GM23338 (cell line): ENCODE results near the gene PEPD. TPM values are rescaled to one million over a fixed set of nuclear protein-coding genes. Genes with fewer than 3 reads are reported as not detected.

Experiments used
- ATAC-seq: fragments of 200-7000 bp; cut with Tn5 transposase; 3 replicates; pipeline ENCODE4 v1.9.1; 2020
- DNase-seq: peaks from one replicate; pipeline ENCODE4 v3.0.0-alpha.2; 2015; ENCODE audit warnings: low spot score
- H2AFZ ChIP-seq: fragments of 200-600 bp; sonication (generic); 2 replicates; pipeline ENCODE4 v1.8.0; 2016; ENCODE audit warnings: antibody characterized with exemption, mild to moderate bottlenecking, moderate library complexity
- H3F3A ChIP-seq: fragments of 200-600 bp; sonication (generic); replicated peaks from 2 replicates; pipeline ENCODE4 v1.8.0; 2017; ENCODE audit warnings: antibody characterized with exemption, mixed run types, low read depth
- H3K27ac ChIP-seq: fragments of 200-600 bp; sonication (generic); 2 replicates; pipeline ENCODE4 v1.6.1; 2016; ENCODE audit warnings: low read depth
- H3K27me3 ChIP-seq: fragments of 200-600 bp; sonication (generic); 2 replicates; pipeline ENCODE4 v1.8.0; 2016; ENCODE audit warnings: mild to moderate bottlenecking, mixed run types, moderate library complexity; ENCODE audit not compliant: insufficient read depth
- H3K36me3 ChIP-seq: fragments of 200-600 bp; sonication (generic); 2 replicates; pipeline ENCODE4 v1.8.0; 2016; ENCODE audit warnings: mild to moderate bottlenecking; ENCODE audit not compliant: insufficient read depth
- H3K4me1 ChIP-seq: fragments of 200-600 bp; sonication (generic); 2 replicates; pipeline ENCODE4 v1.8.0; 2016; ENCODE audit warnings: mild to moderate bottlenecking, moderate library complexity; ENCODE audit not compliant: insufficient read depth
- H3K4me2 ChIP-seq: fragments of 200-600 bp; sonication (generic); 2 replicates; pipeline ENCODE4 v1.7.1; 2017; ENCODE audit warnings: mixed run types
- H3K4me3 ChIP-seq: fragments of 200-600 bp; sonication (generic); 2 replicates; pipeline ENCODE4 v1.6.1; 2016; ENCODE audit warnings: mixed run types
- H3K79me2 ChIP-seq: fragments of 200-600 bp; sonication (generic); replicated peaks from 2 replicates; pipeline ENCODE4 v1.8.0; 2017; ENCODE audit warnings: mild to moderate bottlenecking; ENCODE audit not compliant: insufficient read depth
- H3K9me2 ChIP-seq: fragments of 200-600 bp; sonication (generic); 2 replicates; pipeline ENCODE4 v1.8.0; 2017; ENCODE audit not compliant: insufficient read depth
- H4K20me1 ChIP-seq: fragments of 200-600 bp; sonication (generic); replicated peaks from 2 replicates; pipeline ENCODE4 v1.8.0; 2017; ENCODE audit warnings: mild to moderate bottlenecking; ENCODE audit not compliant: insufficient read depth
- H3K27ac Mint-ChIP-seq: 2 replicates; pipeline ENCODE4 v1.8.0; 2020; ENCODE audit warnings: inconsistent platforms, mild to moderate bottlenecking, moderate library complexity, mixed read lengths
- H3K27me3 Mint-ChIP-seq: 3 replicates; pipeline ENCODE4 v1.8.0; 2022; ENCODE audit warnings: low read depth, mild to moderate bottlenecking, moderate library complexity, mixed read lengths, inconsistent platforms; ENCODE audit not compliant: insufficient read depth, poor library complexity
- H3K36me3 Mint-ChIP-seq: 3 replicates; pipeline ENCODE4 v1.8.0; 2021; ENCODE audit warnings: low read depth, mild to moderate bottlenecking, inconsistent platforms, moderate library complexity, mixed read lengths
- H3K4me1 Mint-ChIP-seq: 3 replicates; pipeline ENCODE4 v1.8.0; 2020; ENCODE audit warnings: mild to moderate bottlenecking, inconsistent platforms, mixed read lengths
- H3K4me3 Mint-ChIP-seq: 3 replicates; pipeline ENCODE4 v1.8.0; 2021; ENCODE audit warnings: moderate library complexity, mild to moderate bottlenecking, inconsistent platforms, mixed read lengths
- H3K9me3 Mint-ChIP-seq: 3 replicates; pipeline ENCODE4 v1.8.0; 2020; ENCODE audit warnings: moderate library complexity, mild to moderate bottlenecking, inconsistent platforms, mixed read lengths
- CTCF ChIP-seq, 2 experiments: fragments of 200-600 bp in 1 of 2; sonication (generic) in 1 of 2; conservative IDR thresholded peaks; 2 replicates each; pipeline versions ENCODE4 v1.5.1 to v1.6.1; 2016 to 2017; ENCODE audit warnings: antibody characterized with exemption in 2 of 2, low read depth in 2 of 2, mild to moderate bottlenecking in 2 of 2, moderate library complexity in 1 of 2
- EZH2 ChIP-seq: fragments of 200-600 bp; sonication (generic); IDR thresholded peaks from one replicate; pipeline ENCODE4 v1.8.0; 2017; ENCODE audit warnings: antibody characterized with exemption, mild to moderate bottlenecking, low read depth; ENCODE audit not compliant: unreplicated experiment
- EZH2phosphoT487 ChIP-seq: fragments of 200-600 bp; sonication (generic); IDR thresholded peaks from one replicate; pipeline ENCODE4 v1.8.1; 2018; ENCODE audit warnings: antibody characterized with exemption; ENCODE audit not compliant: unreplicated experiment
- JUNB ChIP-seq: IDR thresholded peaks from one replicate; pipeline ENCODE4 v1.6.1; 2016; ENCODE audit warnings: antibody characterized with exemption; ENCODE audit not compliant: unreplicated experiment
- NANOG ChIP-seq: IDR thresholded peaks from 2 replicates; pipeline ENCODE4 v1.6.1; 2016; ENCODE audit warnings: antibody characterized with exemption, borderline replicate concordance
- POLR2AphosphoS5 ChIP-seq: IDR thresholded peaks from 2 replicates; pipeline ENCODE4 v1.6.1; 2016; ENCODE audit warnings: antibody characterized with exemption, low read depth
- ZNF114 ChIP-seq: fragments of 250-450 bp; sonication (Bioruptor Pico); IDR thresholded peaks from 2 replicates; pipeline ENCODE4 v1.5.0; 2020; ENCODE audit warnings: mild to moderate bottlenecking, moderate library complexity
- ZNF462 ChIP-seq: fragments of 250-450 bp; sonication (Bioruptor Pico); IDR thresholded peaks from 2 replicates; pipeline ENCODE4 v1.5.0; 2020; ENCODE audit warnings: mild to moderate bottlenecking, moderate library complexity
- polyA plus RNA-seq: library from polyadenylated mRNA; unstranded; fragments of >200 nt; fragmentation: Nextera tagmentation; extraction: Ambion mirVana; gene quantifications from 2 replicates; pipeline ENCODE4 v1.2.1, GENCODE V29; 2016
- total RNA-seq: library from RNA; depleted of rRNA; stranded (reverse); fragments of >200 nt; shearing (Covaris generic); gene quantifications from 2 replicates; pipeline ENCODE4 v1.2.3, GENCODE V29; 2014

PEPD gene
- total and polyA plus RNA-seq, 2 experiments from 2014 or later, result 81.7 to 89.2 TPM

DNA sequence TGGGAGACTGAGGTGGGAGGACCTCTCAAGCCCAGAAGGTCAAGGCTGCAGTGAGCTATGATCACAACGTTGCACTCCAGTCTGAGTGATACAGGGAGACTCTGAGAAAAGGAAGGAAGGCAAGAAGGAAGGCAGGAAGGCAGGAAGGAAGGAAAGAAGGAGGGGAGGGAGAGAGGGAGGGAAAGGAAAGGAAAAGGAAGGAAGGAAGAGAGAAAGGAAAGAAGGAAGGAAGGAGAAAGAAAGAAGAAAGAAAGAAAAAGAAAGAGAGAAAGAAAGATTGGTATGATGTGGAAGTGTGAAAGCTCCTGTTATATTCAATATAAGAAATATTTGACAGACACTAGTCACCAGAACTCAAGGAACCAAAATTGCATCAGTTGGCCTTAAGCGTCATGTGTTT is 180.6 kb downstream of the PEPD start:
- Histone ChIP-seq H3K27ac (no peak overlapping the region), H3K79me2 (no peaks in the 10 kb centered on the region), H3K4me1 (no peaks in the 10 kb centered on the region), H2AFZ (no peak overlapping the region), H3K4me2 (no peak overlapping the region), H4K20me1 (no peaks in the 10 kb centered on the region), H3K36me3 (no peaks in the 10 kb centered on the region), H3K9me2 (no peaks in the 10 kb centered on the region), H3K27me3 (no peaks in the 10 kb centered on the region), H3F3A (no peaks in the 10 kb centered on the region), H3K4me3 (no peak overlapping the region)
- peaks cover 1% of the 10 kb centered on the region for H3K27me3 Mint-ChIP-seq
- peaks cover 5% of the 10 kb centered on the region for H3K4me1 Mint-ChIP-seq
- DNase-seq (no peak), ATAC-seq (no peak)
- no peaks in the 10 kb centered on the region for H3K36me3 Mint-ChIP-seq
- no peaks in the 10 kb centered on the region for H3K9me3 Mint-ChIP-seq
- no peak overlapping the region for H3K4me3 Mint-ChIP-seq
- TF ChIP-seq JUNB, result no peak
- TF ChIP-seq ZNF114, result no peak
- TF ChIP-seq ZNF462 (CRISPR knock-in tag), result no peak
- TF ChIP-seq EZH2, result no peak
- TF ChIP-seq CTCF (conservative IDR thresholded peaks at IDR 0.05; ENCODE audit: low read depth in 2 of 2), result no peak
- no peak for TF ChIP-seq EZH2phosphoT487
- TF ChIP-seq POLR2AphosphoS5, result no peak
- TF ChIP-seq NANOG, result no peak
- H3K27ac Mint-ChIP-seq, result no peak overlapping the region
